H1 (cell line): Measurements from ENCODE around the gene CTIF. TPM values are rescaled to one million over a fixed set of nuclear protein-coding genes. Genes with fewer than 3 reads are reported as not detected.

Experiments used
- CTCF ChIA-PET: fragments of 300-600 bp; sonication (Branson Sonifier 250); formaldehyde crosslinking; loops from one replicate; lab custom pipeline; 2021; ENCODE audit not compliant: partially characterized antibody; lab: Charles Lee
- POLR2A ChIA-PET: fragments of 300-600 bp; sonication (Branson Sonifier 250); formaldehyde crosslinking; loops from one replicate; lab custom pipeline; 2021; ENCODE audit warnings: inconsistent platforms; ENCODE audit not compliant: partially characterized antibody; lab: Charles Lee
- DNase-seq, 2 experiments: peaks; one replicate each; pipeline versions ENCODE4 v3.0.0 to v3.0.0-alpha.2; 2010 to 2022; ENCODE audit warnings: low spot score in 2 of 2, low read depth in 1 of 2, mixed read lengths in 1 of 2
- FAIRE-seq: peaks from 2 replicates; lab custom pipeline; 2011; peaks lifted over from hg19 to GRCh38; lab: Jason Lieb, UNC
- H2AFZ ChIP-seq: 2 replicates; pipeline ENCODE4 v1.8.1; 2012; ENCODE audit warnings: low read length, inconsistent platforms
- H2AK5ac ChIP-seq: 2 replicates; pipeline ENCODE4 v1.6.1; 2013; ENCODE audit warnings: low read depth, low read length
- H2BK120ac ChIP-seq: replicated peaks from 2 replicates; pipeline ENCODE3; 2013; ENCODE audit warnings: low read depth, low read length, inconsistent platforms
- H2BK12ac ChIP-seq: 2 replicates; pipeline ENCODE4 v1.6.1; 2013; ENCODE audit warnings: low read depth, low read length
- H2BK15ac ChIP-seq: 2 replicates; pipeline ENCODE4 v1.6.1; 2013; ENCODE audit warnings: low read length
- H2BK20ac ChIP-seq: 2 replicates; pipeline ENCODE4 v1.6.1; 2013; ENCODE audit warnings: low read length
- H2BK5ac ChIP-seq: 2 replicates; pipeline ENCODE4 v1.6.1; 2013; ENCODE audit warnings: low read depth, low read length
- H3K14ac ChIP-seq: 2 replicates; pipeline ENCODE4 v1.6.1; 2013; ENCODE audit warnings: inconsistent platforms; ENCODE audit not compliant: insufficient read length
- H3K18ac ChIP-seq: 2 replicates; pipeline ENCODE4 v1.6.1; 2013; ENCODE audit warnings: low read length; ENCODE audit errors: extremely low read depth
- H3K23ac ChIP-seq: 2 replicates; pipeline ENCODE4 v1.6.1; 2013; ENCODE audit warnings: inconsistent platforms; ENCODE audit not compliant: insufficient read length
- H3K23me2 ChIP-seq: 2 replicates; pipeline ENCODE4 v1.6.1; 2013; ENCODE audit warnings: low read depth, low read length
- H3K27ac ChIP-seq: 2 replicates; pipeline ENCODE4 v1.6.1; 2011; ENCODE audit warnings: low read depth, low read length, inconsistent platforms
- H3K27me3 ChIP-seq, 4 experiments: replicated peaks in 1 of 4; 1 replicate in 1 of 4; 2 replicates in 3 of 4; pipeline versions ENCODE4 v1.6.1 to v1.8.1; 2011 to 2013; ENCODE audit warnings: low read length in 3 of 4, mild to moderate bottlenecking in 3 of 4, inconsistent platforms in 2 of 4, mixed read lengths in 2 of 4, moderate library complexity in 1 of 4; ENCODE audit not compliant: control insufficient read depth in 3 of 4, insufficient read depth in 3 of 4; ENCODE audit errors: extremely low read depth in 1 of 4
- H3K36me3 ChIP-seq, 4 experiments: 2 replicates each; pipeline versions ENCODE4 v1.6.1 to v1.8.1; 2011 to 2013; ENCODE audit warnings: mild to moderate bottlenecking in 4 of 4, low read length in 3 of 4, moderate library complexity in 2 of 4, control low read depth in 1 of 4, inconsistent platforms in 1 of 4; ENCODE audit not compliant: insufficient read depth in 4 of 4, control insufficient read depth in 2 of 4
- H3K4ac ChIP-seq: replicated peaks from 2 replicates; pipeline ENCODE3; 2013; ENCODE audit warnings: low read length, low read depth, mixed read lengths, inconsistent platforms; ENCODE audit not compliant: insufficient read length
- H3K4me1 ChIP-seq, 4 experiments: replicated peaks in 1 of 4; 1 replicate in 1 of 4; 2 replicates in 3 of 4; pipeline versions ENCODE4 v1.6.1 to v1.8.1; 2011 to 2013; ENCODE audit warnings: low read length in 3 of 4, inconsistent platforms in 2 of 4, mixed read lengths in 1 of 4; ENCODE audit not compliant: insufficient read depth in 4 of 4, control insufficient read depth in 3 of 4
- H3K4me2 ChIP-seq, 2 experiments: 2 replicates each; pipeline versions ENCODE4 v1.6.1 to v1.8.1; 2011 to 2013; ENCODE audit warnings: low read depth in 2 of 2, low read length in 2 of 2, control low read depth in 1 of 2, inconsistent platforms in 1 of 2, mild to moderate bottlenecking in 1 of 2; ENCODE audit not compliant: insufficient read depth in 1 of 2
- H3K4me3 ChIP-seq, 4 experiments: fragments of 200-600, 300-600 bp in 1 of 4; sonication (generic), shearing (Covaris generic), sonication (Bioruptor Twin) in 1 of 4; 2 replicates each; pipeline versions ENCODE4 v1.5.1 to v1.8.1; 2011 to 2016; ENCODE audit warnings: low read length in 4 of 4, low read depth in 3 of 4, control low read depth in 2 of 4, inconsistent platforms in 2 of 4, mild to moderate bottlenecking in 2 of 4, mixed read lengths in 1 of 4, moderate library complexity in 1 of 4; ENCODE audit not compliant: insufficient read depth in 2 of 4; ENCODE audit errors: extremely low read depth in 1 of 4
- H3K56ac ChIP-seq: replicated peaks from 2 replicates; pipeline ENCODE3; 2013; ENCODE audit warnings: low read depth, mild to moderate bottlenecking, mixed read lengths, low read length, inconsistent platforms; ENCODE audit not compliant: insufficient read length
- H3K79me1 ChIP-seq: 2 replicates; pipeline ENCODE4 v1.6.1; 2013; ENCODE audit warnings: low read depth, low read length, control low read depth
- H3K79me2 ChIP-seq, 2 experiments: 2 replicates each; pipeline versions ENCODE4 v1.6.1 to v1.8.1; 2012 to 2013; ENCODE audit warnings: low read length in 2 of 2, mild to moderate bottlenecking in 2 of 2, inconsistent platforms in 1 of 2; ENCODE audit not compliant: insufficient read depth in 2 of 2, control insufficient read depth in 1 of 2
- H3K9ac ChIP-seq, 4 experiments: replicated peaks in 1 of 4; 1 replicate in 1 of 4; 2 replicates in 3 of 4; pipeline versions ENCODE4 v1.6.1 to v1.8.1; 2011 to 2013; ENCODE audit warnings: low read depth in 3 of 4, low read length in 3 of 4, control low read depth in 2 of 4, mild to moderate bottlenecking in 2 of 4, moderate library complexity in 2 of 4, inconsistent platforms in 1 of 4; ENCODE audit errors: extremely low read depth in 1 of 4
- H3K9me3 ChIP-seq, 2 experiments: 2 replicates each; pipeline versions ENCODE4 v1.6.1 to v1.8.1; 2012 to 2013; ENCODE audit warnings: mild to moderate bottlenecking in 2 of 2, moderate library complexity in 2 of 2, control low read depth in 1 of 2, inconsistent platforms in 1 of 2, low read depth in 1 of 2, low read length in 1 of 2, mixed read lengths in 1 of 2; ENCODE audit not compliant: insufficient read depth in 2 of 2
- H4K20me1 ChIP-seq, 2 experiments: replicated peaks in 1 of 2; 2 replicates each; pipeline versions ENCODE3 to v1.8.1; 2011 to 2013; ENCODE audit warnings: inconsistent platforms in 2 of 2, low read length in 2 of 2, mild to moderate bottlenecking in 1 of 2; ENCODE audit not compliant: insufficient read depth in 2 of 2, control insufficient read depth in 1 of 2
- H4K5ac ChIP-seq: 2 replicates; pipeline ENCODE4 v1.6.1; 2013; ENCODE audit warnings: low read length, low read depth, mixed read lengths, inconsistent platforms; ENCODE audit not compliant: insufficient read length
- H4K8ac ChIP-seq: 2 replicates; pipeline ENCODE4 v1.8.0; 2013; ENCODE audit warnings: mild to moderate bottlenecking, moderate library complexity, low read length, inconsistent platforms; ENCODE audit not compliant: insufficient read depth; ENCODE audit errors: extremely low read depth
- H4K91ac ChIP-seq: replicated peaks from 2 replicates; pipeline ENCODE3; 2013; ENCODE audit warnings: low read length, mixed read lengths, inconsistent platforms; ENCODE audit not compliant: insufficient read length
- BRCA1 ChIP-seq: IDR thresholded peaks from 2 replicates; pipeline ENCODE4 v1.6.1; 2012; ENCODE audit warnings: low read depth, low read length, improper control_type of control experiment
- CHD1 ChIP-seq: IDR thresholded peaks from 2 replicates; pipeline ENCODE4 v1.6.1; 2012; ENCODE audit warnings: low read depth, low read length, improper control_type of control experiment
- CTBP2 ChIP-seq: IDR thresholded peaks from 2 replicates; pipeline ENCODE4 v1.7.0; 2011; ENCODE audit warnings: borderline replicate concordance, mild to moderate bottlenecking, moderate library complexity, mixed read lengths, low read length; ENCODE audit not compliant: insufficient read depth, insufficient read length
- CTCF ChIP-seq, 3 experiments: IDR thresholded peaks; 1 replicate in 2 of 3; 2 replicates in 1 of 3; pipeline versions ENCODE4 v1.5.1 to v1.6.1; 2011; ENCODE audit warnings: low read length in 3 of 3, mild to moderate bottlenecking in 3 of 3, inconsistent platforms in 2 of 3, low read depth in 1 of 3, moderate library complexity in 1 of 3; ENCODE audit not compliant: insufficient read depth in 1 of 3; ENCODE audit errors: control extremely low read depth in 1 of 3
- HDAC2 ChIP-seq, 2 experiments: fragments of 300-600 bp in 1 of 2; sonication (generic) in 1 of 2; IDR thresholded peaks; 2 replicates each; pipeline ENCODE4 v1.6.1; 2011 to 2012; ENCODE audit warnings: low read depth in 2 of 2, low read length in 2 of 2, mild to moderate bottlenecking in 2 of 2, moderate library complexity in 2 of 2, borderline replicate concordance in 1 of 2, inconsistent platforms in 1 of 2
- RNF2 ChIP-seq: fragments of 200-900, 300-1000 bp; sonication (generic); IDR thresholded peaks from 2 replicates; pipeline ENCODE4 v1.7.1; 2016; ENCODE audit warnings: borderline replicate concordance, low read depth, mild to moderate bottlenecking, antibody characterized with exemption, low read length; ENCODE audit not compliant: poor library complexity, severe bottlenecking; ENCODE audit errors: missing control alignments
- SIRT6 ChIP-seq: IDR thresholded peaks from one replicate; pipeline ENCODE4 v1.7.1; 2012; ENCODE audit warnings: low read length, inconsistent platforms
- TCF12 ChIP-seq: IDR thresholded peaks from 2 replicates; pipeline ENCODE4 v1.6.1; 2011; ENCODE audit warnings: low read depth, mild to moderate bottlenecking, low read length
- TEAD4 ChIP-seq: IDR thresholded peaks from 2 replicates; pipeline ENCODE4 v1.6.1; 2012; ENCODE audit warnings: low read depth, low read length, inconsistent platforms, mixed read lengths
- WGBS, 2 experiments: shearing (Covaris generic) in 1 of 2; methylation state at CpG; one replicate each; pipeline versions ENCODE4 v1.1.6 to v1.1.7; 2013 to 2015; ENCODE audit warnings: low lambda C conversion rate in 2 of 2, mixed read lengths in 2 of 2, inconsistent platforms in 1 of 2, low coverage in 1 of 2, missing lambda C conversion rate in 1 of 2; ENCODE audit not compliant: insufficient replicate concordance in 2 of 2, insufficient coverage in 1 of 2, insufficient read length in 1 of 2; ENCODE audit errors: extremely low coverage in 1 of 2, missing lambda C conversion rate in 1 of 2; 5-methylcytosine and 5-hydroxymethylcytosine counted together
- polyA plus RNA-seq, 7 experiments: library from polyadenylated mRNA; depleted of rRNA in 3 of 7; stranded (reverse) in 5 of 7; unstranded in 2 of 7; fragments of >200 nt in 5 of 7; fragments of 200-250 nt in 2 of 7; gene quantifications; 1 replicate in 5 of 7; 2 replicates in 1 of 7; 4 replicates in 1 of 7; pipeline versions ENCODE4 v1.2.1 to v1.2.3, GENCODE V29; 2011 to 2013; ENCODE audit warnings: missing spikeins in 2 of 7, mixed read lengths in 2 of 7
- total RNA-seq: library from RNA; stranded (reverse); fragmentation: NEBNext Ultra II Directional; extraction: Animal tissue kit (Norgen Biotek cat#: 25700); gene quantifications from 2 replicates; pipeline ENCODE4 v1.2.1, GENCODE V29; 2021

The CTIF gene
- total and polyA plus RNA-seq, 2 of the 8 experiments (the other 6 are each of a cell fraction or from before 2014, with no cell fraction given), result 9.0 to 17.8 TPM

- peaks cover 0 to 5% (median 2%) of the 10 kb centered on the region in 4 experiments; a peak in 4 of 7 replicates for H3K4me1 ChIP-seq
- ChIA-PET CTCF (interaction anchor here (1.0 kb wide), 1 partner anchor 125 kb away, joined by 3 read pairs; no protein-coding TSS in a partner anchor), POLR2A (no interaction called here)
- H2BK120ac ChIP-seq, result no peak overlapping the region
- no peak overlapping the region for H3K27ac ChIP-seq
- no peaks in the 10 kb centered on the region for H3K36me3 ChIP-seq
- no peak overlapping the region for H4K91ac ChIP-seq
- no peaks in the 10 kb centered on the region for H3K27me3 ChIP-seq
- no peak overlapping the region for H3K4me2 ChIP-seq
- no peak overlapping the region for H2BK5ac ChIP-seq
- no peak overlapping the region for H2AK5ac ChIP-seq
- peaks cover 7% of the 10 kb centered on the region in 2 experiments for H4K20me1 ChIP-seq
- FAIRE-seq (no peak), DNase-seq (no peak)
- no peak overlapping the region for H2BK15ac ChIP-seq
- H3K23ac ChIP-seq, result no peak overlapping the region
- H3K4ac ChIP-seq, result no peak overlapping the region
- no peak overlapping the region for H2AFZ ChIP-seq
- no peak overlapping the region for H3K14ac ChIP-seq
- no peak overlapping the region for H3K18ac ChIP-seq
- H3K4me3 ChIP-seq, result no peak overlapping the region
- H4K5ac ChIP-seq, result no peak overlapping the region
- no peak overlapping the region for H3K9ac ChIP-seq
- H3K56ac ChIP-seq, result no peak overlapping the region
- H3K79me2 ChIP-seq, result peaks cover 0 to 3% of the 10 kb centered on the region in 2 experiments; a peak in 1 of 4 replicates
- peaks cover 0 to 8% of the 10 kb centered on the region in 2 experiments; a peak in 1 of 4 replicates for H3K9me3 ChIP-seq
- 60% methylated on average over 3 of the region's 3 CpGs; no CpG with 5 or more reads in 1 of the 2 experiments for WGBS, 2 experiments
- H2BK20ac ChIP-seq, result no peak overlapping the region
- H2BK12ac ChIP-seq, result no peak overlapping the region
- H3K79me1 ChIP-seq, result peaks cover 3% of the 10 kb centered on the region; the same call in 1 of the 2 replicates
- H4K8ac ChIP-seq, result no peak overlapping the region
- H3K23me2 ChIP-seq, result no peaks in the 10 kb centered on the region
- TF ChIP-seq SIRT6 (no peak), TCF12 (no peak), BRCA1 (no peak), CTCF (IDR thresholded peaks at IDR 0.05; ENCODE audit: control extremely low read depth in 1 of 3, insufficient read depth in 1 of 3, low read depth in 1 of 3, low read length in 3 of 3) (no peak), RNF2 (no peak), HDAC2 (IDR thresholded peaks at IDR 0.05; ENCODE audit: borderline replicate concordance in 1 of 2, low read depth in 2 of 2, low read length in 2 of 2) (no peak), CHD1 (no peak), TEAD4 (no peak), CTBP2 (no peak)
These were observed 33.0 kb downstream of the CTIF start for GRCh38 chr18:48571639-48572384.
